HG02973 (cell line): ENCODE data around the gene ZBTB18.
"Not testable (repeated sequence)": the region's sequence is repeated elsewhere in the genome, so short reads cannot be mapped to it uniquely, and the experiment has no call there.

Experiments used
- ATAC-seq: cut with Tn5 transposase; IDR thresholded peaks from one replicate; pipeline ENCODE4 v1.9.1; 2021; ENCODE audit warnings: moderate library complexity; ENCODE audit not compliant: unreplicated experiment

The ZBTB18 gene

DNA sequence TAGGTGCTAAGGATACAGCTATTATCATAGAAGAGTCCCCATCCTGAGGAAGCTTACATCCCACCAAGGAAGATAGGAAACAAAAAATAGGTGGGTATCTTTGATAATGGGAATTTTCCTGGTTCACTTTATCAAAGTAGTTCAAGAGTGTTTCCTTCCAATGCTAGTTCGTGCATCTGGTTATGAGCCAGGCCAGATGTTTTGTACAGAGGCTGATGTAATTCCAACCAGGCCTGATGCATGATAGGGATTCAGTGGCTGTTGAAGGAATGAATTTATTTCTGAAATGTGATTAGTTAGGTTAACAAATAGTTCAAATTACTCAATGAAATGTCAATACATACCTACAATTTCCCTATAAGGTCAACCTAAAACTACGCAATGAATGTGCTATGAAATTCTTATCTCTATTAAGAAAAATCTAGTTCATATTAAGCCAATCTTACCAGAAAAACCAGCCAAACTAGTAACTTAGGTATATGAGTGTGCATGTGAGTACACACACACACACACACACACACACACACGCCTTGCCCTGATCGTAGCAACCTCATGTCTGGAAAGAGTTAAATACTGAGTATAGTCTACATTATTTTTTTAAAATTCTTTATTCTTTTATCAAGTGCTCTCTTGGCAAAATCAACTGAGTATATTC, 9.5 kb upstream of the ZBTB18 start:
- no peak for ATAC-seq

DNA sequence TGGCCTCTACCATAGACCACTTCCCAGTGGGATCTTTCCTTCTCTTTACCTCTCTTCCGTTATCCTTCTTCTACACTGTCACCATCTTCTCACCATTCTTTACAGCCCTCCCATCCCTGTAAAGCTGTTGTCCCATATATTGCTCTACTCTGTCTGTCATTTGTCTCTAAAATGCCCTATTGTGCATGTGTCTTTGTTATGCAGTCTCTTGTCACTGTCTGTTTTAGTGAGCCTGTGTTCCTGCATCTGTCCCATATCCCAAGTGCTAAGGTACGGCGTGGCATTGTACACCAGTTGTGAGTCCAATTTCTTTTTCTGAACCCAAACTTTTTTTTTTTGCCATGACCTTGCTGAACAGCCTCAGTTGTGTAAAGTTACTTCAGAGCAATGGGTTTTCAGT, 8.8 kb upstream of the ZBTB18 start:
- no peak for ATAC-seq

DNA sequence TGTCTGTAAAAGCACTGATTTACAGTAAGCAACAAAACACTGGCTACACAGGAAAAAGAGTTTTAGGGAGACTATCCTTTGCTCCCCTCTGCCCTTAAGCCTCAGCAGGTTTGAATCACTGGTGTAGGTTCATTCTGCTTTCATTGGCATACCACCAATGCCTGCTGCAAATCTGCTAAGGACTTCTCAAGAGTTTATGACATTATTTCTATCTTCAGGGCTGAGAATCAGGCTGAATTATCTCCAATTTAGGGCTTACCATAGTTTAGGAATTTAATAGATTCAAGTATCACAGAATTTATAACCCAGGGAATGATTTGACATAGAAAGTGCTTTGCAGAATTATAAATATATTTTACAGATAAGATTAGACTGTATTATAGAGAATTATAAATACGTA, 6.7 kb upstream of the ZBTB18 start:
- ATAC-seq = no peak

DNA sequence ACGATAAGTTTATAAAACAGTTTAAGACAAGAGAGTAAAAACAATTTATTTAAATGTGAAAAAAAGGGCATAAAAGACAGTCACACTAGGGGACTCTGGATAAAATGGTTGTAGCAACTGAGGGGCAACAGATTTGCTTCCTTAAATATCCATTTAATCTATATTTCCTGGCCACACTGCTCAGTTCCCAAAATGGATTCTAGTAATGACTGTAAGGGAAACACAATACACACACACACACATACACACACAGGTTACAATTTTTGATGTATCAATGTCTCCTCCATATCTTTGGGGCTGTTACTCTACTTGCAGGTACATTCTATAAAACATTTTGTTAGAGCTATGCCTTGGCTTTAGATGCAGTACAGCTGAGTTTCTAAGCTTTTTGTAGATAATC, 4.8 kb upstream of the ZBTB18 start:
- ATAC-seq = not testable (repeated sequence)

DNA sequence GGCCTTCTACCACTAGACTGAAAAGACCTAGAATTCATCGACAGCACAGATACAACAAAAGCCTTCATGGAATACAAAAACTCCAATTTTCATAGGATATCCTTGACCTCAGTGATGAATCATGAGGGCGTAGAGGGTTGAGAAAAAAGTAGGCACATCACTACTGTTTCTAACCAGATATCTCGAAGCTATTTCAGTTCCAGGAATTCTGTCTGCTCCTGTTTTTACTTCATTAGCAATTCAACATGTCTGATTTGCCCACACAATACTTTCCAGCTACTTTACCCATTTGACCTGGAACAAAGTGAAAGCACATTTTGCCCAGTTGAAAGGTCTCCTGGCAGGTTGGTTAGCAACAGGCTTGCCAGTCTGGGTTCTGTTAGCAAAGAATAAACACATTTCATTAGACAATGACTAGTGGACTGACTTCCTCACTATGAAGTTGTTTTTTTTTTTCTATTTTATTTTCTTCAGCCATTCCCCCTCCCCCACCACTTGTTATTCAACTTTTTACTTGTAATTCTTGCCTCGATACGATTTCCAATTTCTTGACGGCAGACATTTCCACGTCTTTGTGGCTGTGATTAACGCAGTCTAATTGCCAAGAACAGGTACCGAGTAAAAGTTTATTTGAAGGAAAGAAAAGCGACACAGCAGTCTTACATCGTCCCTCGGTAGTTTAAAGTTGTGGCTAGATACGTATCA, 4.0 kb upstream of the ZBTB18 start:
- no peak for ATAC-seq

DNA sequence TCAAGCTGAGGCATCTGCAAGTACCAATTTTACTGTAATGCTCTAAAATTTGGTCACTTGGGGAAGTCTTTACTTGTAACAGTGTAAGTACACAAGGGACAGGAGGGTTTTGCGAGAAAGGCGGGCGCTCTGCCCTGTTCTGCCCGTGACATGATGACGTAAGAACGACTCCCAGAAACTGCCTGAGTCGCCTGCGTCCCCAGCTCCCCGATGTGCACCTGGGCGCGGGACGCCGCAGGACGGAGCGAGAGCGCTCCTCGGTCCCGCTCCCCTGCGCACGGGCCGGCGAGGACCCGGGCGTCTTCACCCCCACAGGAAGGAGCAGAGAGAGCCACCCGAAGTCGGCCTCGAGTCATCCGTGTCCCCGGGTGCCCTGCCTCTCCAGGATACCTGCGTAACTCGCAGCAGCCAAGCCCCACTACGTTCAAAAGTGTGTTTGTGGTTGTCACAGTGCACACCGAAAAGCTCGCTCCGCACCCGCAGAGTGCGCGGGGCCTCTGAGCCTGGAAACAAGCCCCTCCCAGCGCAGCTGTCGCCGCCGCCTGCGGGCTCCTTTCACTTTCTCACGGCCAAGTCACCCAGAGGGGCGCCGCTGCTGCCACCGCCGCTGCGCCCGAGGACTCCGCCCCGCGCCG, 3.3 kb upstream of the ZBTB18 start:
- ATAC-seq = peak; percentile 66

DNA sequence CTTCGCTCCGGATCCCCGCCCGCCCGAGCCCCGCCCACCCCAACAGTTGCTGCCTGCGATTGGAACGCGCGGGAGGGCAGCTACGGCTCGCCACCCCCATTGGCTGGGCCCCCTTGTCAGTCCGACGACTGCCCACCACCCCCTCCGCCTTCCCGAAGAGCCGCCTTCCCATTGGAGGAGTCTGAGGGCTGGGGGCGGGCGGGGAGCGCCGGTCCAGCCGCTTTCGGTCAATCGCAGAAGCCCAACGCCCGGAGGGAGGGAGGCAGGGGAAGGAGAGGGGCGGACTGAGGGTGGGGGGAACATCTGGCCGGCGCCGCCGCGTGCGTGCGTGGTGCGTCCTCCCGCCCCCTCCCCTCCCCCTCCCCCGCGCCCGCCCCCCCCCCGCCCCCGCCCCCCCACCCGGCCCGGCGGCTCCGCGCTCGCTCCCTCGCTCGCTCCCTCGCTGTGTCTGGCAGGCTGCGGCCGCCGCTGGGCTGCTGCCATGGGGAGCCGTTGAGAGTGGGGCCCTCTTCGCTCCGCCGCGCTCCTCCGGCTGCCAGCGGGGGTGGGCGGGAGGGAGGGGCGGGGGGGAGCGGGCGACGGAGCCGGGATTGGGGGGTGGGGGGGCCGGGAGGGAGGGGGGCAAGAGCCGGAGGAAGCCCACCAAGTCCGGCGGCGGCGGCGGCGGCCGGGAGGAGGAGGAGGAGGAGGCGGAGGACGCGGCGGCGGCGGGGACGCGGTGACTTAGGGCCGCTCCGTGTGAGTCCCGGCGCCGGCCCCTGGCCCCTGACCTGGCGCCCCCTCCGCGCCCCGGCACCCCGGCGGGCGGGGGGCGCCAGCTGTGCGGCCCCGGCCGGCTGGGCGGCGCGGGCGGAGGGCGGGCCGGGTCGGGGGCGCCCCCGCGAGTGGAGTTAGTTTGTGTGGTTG, 2.6 kb upstream of the ZBTB18 start:
- ATAC-seq = peak; percentile 76

DNA sequence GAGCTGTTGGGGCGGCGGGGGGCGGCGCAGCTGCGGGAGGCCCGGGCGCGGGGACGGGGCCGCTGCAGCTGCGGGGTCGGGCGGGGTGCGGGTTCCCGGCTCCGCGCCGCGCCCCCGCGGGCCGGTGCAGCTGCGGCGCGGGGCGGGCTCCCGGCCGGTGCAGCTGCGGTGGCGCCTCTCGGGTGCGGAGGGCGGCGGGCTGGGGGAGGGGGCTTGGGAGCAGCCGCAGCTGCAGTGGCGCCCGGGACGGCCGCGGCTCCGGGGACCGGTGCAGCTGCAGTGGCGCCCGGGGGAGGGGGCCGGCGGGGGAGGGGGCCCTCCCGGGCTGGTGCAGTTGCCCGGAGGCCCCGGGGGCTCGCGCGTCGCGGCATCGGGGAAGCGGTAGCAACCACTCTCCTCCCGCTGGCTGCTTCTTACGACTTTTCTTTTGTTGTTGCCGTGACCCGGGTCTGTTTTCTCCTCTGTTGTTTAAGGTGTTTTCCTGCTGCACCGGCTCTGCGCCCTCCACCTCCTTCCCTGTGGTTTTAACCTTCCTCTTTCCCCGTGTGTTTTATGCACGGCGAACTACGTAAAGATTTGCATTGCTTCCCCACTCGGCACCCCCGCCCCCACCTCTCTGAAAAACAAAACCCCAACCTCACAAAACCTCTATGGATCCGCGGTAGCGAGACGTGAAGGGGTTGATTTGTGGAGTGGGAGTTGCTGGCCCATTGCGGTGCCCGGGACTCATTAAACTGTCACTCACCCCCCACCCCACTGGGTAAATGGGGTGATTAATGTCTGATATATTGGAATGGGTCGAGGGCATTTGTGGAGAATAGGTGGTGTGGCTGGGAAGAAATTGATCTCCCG, 1.7 kb upstream of the ZBTB18 start:
- no peak for ATAC-seq

DNA sequence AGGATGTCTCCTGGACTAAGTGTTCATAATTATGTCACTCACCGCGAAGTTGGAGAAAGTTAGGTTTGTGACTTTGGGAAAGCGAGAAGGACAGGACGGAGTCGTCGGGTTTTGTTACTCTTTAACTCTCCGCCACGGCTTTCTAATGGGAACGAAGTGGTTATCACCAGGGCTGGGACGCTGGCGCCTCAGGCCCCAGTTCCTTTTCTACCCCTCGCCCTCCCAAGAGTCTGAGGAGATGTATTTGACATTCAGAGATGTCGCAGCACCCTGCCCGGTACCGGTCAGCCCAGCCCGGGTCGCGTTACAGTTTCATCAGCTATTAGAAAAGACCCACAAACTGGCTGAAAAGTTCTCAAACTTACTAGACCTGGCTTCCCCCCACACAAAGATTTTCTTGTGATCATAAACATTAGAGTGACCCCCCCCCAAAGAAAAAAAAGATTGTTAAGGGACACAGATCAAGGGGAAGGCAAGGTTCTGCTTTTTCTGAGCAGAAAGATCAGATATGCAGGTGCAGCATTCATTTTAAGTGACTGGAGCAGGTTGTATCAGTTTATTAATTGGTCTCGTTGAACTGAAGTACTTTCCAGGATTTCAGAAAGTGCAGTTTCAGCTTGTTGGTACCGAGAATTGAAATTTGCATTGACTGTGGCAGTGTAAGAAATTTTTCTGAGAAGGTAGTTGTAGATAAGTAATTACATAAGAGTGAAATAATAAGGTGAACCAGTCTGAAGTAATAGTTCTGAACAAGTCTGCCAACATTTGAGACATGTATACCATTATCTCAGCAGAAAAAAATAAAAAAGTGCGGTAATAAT, 859 bp upstream of the ZBTB18 start:
- no peak for ATAC-seq

DNA sequence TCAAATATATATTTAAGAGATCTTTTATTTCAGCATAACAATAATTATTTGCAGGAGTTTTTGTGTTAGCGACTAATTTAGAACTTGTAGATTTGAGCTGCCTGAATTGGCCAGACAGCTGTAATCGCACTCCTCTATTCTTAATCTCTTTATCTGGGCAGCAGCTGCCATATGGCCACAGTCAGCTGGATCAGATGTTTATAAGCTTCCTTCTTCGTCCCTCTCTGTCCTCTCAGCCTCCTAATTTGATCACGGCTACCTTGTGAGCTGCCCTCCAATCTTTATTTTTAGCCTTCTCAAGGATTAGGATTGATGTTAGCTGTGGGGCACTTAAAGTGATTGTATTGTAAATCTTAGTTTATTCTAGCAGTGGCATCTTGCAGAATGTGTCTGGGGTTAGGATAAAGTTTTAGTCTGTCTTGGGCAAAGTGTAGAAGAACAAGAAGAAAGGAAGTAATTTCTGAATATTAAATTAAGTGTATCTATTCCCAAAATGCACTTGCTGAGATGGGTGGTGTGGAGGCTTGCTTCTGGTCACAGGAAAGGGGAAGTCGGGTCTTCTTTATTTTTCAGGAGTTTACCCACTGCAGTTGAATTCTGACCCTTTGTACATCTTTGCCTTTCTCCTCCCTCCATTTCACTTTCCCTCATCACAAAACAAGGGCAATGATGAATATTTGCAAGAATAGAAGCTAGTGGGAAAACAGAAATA, 1.1 kb downstream of the ZBTB18 start:
- ATAC-seq = no peak

DNA sequence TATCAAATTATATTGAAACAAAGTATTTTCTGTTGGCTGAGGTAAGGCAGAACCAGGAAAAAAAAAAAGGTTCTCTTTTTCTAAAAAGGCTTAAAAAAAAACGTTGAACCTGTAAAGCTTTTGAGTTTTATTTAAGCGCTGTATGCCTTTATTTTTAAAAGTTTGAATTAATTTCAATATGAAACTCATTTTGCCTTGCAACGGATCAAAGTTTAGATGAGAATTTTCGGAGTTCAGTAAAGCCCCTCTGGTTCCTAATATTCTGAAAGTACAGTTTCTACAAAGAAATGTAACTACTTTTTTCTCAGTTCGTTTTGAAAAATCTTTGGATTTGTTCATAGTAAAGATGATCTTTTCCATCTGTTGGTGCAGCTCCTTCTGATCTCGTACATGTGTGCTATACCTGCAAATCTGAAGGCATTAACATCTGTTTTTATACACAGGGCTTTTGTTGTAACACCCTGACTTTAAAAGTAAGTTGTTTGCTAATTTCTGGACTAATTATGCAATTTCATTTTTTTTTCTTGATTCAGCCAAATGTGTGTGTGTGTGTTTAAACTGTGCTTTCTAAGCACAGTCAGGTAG, 1.7 kb downstream of the ZBTB18 start:
- ATAC-seq = no peak

DNA sequence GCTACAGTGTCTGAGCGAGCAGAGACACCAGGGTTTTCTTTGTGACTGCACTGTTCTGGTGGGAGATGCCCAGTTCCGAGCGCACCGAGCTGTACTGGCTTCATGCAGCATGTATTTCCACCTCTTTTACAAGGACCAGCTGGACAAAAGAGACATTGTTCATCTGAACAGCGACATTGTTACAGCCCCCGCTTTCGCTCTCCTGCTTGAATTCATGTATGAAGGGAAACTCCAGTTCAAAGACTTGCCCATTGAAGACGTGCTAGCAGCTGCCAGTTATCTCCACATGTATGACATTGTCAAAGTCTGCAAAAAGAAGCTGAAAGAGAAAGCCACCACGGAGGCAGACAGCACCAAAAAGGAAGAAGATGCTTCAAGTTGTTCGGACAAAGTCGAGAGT, 2.7 kb downstream of the ZBTB18 start:
- ATAC-seq = no peak

DNA sequence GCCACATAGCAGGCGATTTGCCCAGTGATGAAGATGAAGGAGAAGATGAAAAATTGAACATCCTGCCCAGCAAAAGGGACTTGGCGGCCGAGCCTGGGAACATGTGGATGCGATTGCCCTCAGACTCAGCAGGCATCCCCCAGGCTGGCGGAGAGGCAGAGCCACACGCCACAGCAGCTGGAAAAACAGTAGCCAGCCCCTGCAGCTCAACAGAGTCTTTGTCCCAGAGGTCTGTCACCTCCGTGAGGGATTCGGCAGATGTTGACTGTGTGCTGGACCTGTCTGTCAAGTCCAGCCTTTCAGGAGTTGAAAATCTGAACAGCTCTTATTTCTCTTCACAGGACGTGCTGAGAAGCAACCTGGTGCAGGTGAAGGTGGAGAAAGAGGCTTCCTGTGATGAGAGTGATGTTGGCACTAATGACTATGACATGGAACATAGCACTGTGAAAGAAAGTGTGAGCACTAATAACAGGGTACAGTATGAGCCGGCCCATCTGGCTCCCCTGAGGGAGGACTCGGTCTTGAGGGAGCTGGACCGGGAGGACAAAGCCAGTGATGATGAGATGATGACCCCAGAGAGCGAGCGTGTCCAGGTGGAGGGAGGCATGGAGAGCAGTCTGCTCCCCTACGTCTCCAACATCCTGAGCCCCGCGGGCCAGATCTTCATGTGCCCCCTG, 3.3 kb downstream of the ZBTB18 start:
- no peak for ATAC-seq

DNA sequence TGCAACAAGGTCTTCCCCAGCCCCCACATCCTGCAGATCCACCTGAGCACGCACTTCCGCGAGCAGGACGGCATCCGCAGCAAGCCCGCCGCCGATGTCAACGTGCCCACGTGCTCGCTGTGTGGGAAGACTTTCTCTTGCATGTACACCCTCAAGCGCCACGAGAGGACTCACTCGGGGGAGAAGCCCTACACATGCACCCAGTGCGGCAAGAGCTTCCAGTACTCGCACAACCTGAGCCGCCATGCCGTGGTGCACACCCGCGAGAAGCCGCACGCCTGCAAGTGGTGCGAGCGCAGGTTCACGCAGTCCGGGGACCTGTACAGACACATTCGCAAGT, 3.8 kb downstream of the ZBTB18 start:
- no peak for ATAC-seq

DNA sequence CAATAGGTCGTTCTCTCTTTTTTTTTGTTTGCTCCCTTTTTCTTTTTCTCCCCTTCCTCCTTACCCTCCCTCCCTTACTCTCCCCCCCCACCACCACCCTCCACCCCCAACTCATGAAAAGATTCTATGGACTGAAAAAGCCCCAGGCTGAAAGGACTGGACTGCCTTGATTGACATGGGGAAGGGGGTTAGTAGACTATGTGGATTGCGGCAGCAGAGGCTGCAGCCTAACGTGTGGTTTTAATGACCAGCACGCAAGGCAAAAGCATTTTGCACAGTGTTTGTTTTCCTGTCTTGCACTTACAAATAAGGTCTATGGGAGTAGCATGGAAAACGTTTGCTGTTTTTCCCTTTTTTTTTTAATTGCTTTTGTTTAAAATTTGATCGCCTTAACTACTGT, 5.5 kb downstream of the ZBTB18 start:
- no peak for ATAC-seq

DNA sequence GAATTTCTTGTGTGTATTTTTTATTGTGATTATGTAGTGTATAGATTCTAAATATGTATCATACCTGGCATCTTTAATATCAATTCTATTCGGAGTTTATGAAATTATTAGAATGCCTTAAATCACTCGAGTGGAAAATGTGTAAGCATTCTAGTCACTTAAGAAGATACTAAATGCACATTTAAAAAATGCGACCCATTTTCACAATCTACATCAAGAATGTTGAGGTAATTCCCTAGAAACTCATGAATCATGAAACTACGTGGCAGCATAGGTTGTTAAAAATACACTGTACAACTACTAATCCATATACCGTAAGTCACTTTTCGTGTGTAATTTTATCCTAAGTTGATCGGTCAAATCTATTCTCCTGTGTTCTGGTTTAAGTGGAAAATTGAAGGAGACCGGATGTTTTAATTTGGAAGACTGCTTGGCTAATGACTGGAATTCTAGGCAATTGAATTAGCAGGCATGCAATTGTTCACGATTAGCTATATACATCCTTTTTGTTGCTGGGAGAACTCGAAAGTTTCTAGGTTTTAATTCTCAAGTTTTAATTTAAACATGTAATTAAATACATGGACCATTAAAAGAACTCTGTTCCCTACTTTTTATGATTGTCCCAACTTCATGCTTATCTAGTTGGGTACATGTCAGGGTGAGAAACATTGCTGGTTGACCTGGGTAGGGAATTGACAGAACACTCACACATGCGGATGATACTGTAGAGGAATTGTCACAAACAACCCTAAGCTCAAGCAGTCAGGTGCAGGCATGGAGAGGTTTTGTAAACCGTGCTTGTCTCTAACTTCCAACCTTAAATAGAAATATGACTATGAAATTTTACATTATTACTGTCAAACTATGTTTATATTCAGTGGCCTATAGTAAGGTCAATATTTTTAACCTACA, 6.6 kb downstream of the ZBTB18 start:
- no peak for ATAC-seq

DNA sequence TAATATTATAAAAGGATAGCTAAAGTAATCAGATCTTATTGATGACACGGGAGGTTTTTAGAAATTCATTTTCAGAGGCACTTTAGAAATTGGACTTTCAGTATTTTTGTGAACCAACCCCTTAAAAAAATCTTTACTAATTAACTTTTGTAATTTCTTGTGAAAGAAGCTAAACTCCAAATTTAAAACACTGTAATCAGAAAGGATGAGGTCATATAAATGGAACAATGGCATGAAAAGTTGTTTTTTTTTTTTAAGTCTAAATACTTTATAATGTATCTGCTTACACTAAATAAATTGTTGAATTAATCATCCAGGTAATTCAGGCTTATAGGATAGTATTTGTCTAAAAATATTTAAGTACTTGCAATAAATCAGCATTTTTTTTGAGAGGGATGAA, 9.0 kb downstream of the ZBTB18 start:
- ATAC-seq = no peak
